Embryonic facial prominence (tissue), 1 donor: ENCODE measurements around the gene LTBP1.
"Not testable (repeated sequence)": the region's sequence is repeated elsewhere in the genome, so short reads cannot be mapped to it uniquely, and the experiment has no call there.

Experiments used
- DNase-seq: peaks from one replicate; pipeline ENCODE4 v3.0.0-alpha.2; 2016; ENCODE audit errors: extremely low spot score

LTBP1 gene

DNA sequence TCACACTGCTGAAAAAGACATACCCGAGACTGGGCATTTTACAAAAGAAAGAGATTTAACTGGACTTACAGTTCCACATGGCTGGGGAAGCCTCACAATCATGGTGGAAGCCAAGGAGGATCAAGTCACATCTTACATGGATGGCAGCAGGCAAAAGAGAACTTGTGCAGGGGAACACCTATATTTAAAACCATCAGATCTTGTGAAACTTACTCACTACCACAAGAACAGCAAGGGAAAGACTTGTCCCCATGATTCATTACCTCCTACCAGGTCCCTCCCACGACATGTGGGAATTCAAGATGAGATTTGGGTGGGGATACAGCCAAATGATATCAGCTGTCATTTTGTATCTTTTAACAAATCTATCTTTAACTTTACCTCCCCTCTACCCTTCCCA, 278.6 kb downstream of the LTBP1 start:
- no peak for DNase-seq

DNA sequence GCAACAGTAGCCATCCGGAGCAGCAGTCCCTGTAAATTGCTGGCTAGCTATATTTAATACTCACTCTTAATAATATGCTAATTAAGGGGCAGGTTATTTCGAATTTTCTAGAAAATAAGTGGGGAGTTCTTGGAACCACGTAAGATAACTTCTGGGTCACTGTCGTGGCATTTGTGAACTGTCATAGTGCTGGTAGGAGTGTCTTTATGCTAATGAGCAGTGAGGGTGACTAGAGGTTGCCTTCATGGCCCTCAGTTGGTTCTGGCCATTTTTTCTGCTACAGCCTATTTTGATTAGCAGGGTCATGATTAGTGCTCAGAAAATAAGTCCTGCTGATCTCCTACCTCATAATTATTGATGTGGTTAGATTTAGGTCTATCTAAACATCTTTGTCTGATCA, 279.8 kb downstream of the LTBP1 start:
- DNase-seq = no peak

DNA sequence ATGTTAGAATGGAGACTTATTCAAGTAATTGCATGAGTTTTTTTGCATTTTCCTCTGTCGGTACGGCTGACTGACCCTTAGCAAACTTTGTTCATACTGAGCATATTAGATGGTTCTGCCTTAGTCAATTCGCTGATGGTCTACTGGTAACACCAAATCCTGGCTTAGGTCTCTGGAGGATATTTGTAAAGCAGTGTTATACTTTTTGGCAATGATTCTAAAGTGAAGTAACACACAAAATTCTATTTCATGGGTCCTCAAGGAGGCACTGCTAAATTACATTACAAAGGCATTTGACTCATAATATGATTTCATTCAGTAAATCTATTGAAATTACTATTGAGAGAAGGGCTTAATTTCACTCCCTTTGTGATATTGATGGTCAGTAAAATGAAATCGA, 282.9 kb downstream of the LTBP1 start:
- DNase-seq = no peak

DNA sequence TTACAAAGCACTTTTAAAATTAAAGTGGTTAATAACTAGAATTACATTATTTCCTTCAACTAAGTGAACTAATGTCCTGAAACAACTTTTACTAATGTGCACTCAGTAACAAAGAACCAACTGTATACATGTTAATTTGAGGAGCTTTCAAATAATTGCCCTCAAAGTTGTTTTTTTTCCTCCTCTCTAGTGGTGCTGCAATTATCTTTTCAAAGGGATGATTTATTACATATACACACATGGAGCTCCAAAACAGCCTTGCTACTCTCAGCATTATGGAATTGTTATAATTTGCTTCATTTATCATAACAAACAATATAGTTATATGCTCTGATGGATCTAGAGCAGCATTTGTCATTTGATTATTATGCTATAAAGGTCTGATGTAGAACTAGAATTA, 283.4 kb downstream of the LTBP1 start:
- DNase-seq = no peak

GRCh38 chr2:33230842-33231241, 284.1 kb downstream of the LTBP1 start:
- no peak for DNase-seq

DNA sequence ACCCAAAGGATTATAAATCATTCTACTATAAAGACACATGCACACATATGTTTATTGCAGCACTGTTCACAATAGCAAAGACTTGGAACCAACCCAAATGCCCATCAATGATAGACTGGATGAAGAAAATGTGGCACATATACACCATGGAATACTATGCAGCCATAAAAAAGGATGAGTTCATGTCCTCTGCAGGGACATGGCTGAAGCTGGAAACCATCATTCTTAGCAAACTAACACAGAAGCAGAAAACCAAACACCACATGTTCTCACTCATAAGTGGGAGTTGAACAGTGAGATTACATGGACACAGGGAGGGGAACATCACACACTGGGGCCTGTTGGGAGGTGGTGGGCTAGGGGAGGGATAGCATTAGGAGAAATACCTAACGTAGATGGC, 288.8 kb downstream of the LTBP1 start:
- not testable (repeated sequence) for DNase-seq

- DNase-seq = no peak
Observed at GRCh38 chr2:33236482-33237385, 290.0 kb downstream of the LTBP1 start.

DNA sequence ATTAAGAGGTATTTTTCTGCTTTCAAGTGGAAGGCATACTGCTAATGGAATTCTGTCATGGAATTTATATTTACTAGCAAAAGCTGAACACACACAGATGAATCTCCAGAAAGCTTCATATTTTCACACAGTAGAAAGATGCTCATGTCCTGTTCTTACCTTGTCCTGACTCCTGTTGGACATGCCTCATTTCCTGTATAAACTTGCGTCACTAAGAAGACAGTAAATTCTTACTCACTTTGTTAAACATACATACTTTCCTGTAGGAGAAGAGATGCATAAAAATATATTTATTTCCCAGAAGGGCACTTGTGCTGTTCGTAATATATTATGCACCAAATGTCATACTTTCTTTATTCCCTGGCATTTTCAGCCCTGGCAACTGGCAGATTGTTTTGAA, 291.4 kb downstream of the LTBP1 start:
- DNase-seq = no peak

DNA sequence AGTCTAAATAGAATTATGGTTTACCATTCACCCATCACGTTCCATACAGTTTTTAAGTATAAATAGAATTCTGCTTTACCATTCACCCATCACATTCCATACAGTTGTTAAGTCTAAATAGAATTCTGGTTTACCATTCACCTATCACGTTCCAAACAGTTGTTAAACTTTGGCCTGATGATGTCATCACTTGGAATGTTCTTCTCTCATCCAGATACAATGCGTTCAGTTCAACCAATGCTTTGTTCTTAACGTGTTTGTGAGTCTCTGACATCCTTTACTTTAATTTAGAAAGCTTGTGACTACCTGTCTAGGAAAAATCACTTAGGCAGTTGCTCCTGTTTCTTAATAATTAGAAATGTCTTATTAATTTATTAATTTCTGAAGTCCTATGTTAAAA, 293.4 kb downstream of the LTBP1 start:
- no peak for DNase-seq

- DNase-seq = no peak
Observed at GRCh38 chr2:33241072-33241471, 294.3 kb downstream of the LTBP1 start.

DNA sequence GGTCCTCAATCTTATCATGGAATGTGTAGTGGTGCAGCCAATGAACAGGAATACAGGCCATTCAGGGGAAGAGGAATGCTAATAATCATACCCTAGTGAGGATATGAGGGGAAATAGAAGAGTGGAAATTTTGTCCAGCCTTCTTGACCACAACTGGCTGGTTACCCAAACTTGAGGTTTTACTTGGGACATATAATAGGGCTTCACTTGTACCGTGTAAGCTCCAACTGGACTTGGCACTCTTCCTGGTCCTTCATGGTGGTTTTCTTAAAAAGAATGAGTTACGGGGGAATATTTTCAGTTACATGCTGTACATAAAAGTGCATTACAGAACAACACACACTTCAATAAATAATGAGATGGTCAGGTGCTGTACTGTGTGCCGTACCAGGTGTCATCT, 294.8 kb downstream of the LTBP1 start:
- DNase-seq = peak; percentile 41

GRCh38 chr2:33242845-33243244, 296.1 kb downstream of the LTBP1 start:
- no peak for DNase-seq

DNA sequence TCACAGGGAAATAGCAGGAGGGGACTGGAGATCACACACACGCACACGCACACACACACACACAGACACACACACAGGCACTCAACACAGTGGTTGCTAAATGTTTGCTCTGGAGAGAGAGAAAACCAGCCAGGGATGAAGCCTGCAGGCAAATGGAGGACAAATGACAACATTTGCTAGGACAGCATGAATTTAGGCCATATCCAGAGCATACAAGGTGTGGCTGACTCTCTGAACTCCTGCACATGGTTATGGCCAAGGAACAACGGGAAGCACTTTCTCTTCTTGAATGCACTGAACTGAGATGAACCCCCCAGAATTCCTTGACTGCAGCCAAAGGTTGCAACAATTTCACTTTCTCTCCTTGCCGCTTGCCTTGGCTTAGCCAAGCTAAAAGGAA, 299.7 kb downstream of the LTBP1 start:
- no peak for DNase-seq

- DNase-seq = no peak
Observed at GRCh38 chr2:33247365-33247764, 300.6 kb downstream of the LTBP1 start.

DNA sequence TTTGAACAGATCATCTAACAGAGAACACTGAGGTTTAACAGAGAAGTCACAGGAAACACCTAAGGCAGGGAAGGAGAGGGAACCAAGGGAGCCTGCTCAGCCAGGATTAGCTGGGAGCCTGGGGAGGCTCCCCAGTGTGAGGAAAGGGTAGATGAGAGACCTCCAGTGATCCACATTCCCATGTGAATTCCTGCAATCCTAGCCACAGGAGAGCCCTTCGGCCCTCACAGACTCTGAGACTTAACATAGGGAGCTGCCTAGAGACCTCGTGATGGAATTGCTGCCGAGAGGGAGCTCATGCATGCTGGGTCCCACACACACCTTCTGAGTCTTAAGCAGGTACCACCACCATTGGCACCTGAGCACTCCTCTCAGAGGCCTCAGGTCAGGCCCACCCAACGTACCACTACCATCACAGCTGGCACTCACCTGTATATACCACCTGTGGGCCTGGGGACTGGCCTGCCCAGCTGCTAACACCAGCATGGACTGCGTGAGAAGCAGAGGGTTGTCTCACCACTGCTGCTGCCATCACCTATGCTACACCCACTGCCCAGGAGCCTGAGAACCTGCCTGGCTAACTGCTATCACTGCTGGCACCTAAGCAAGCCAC, 303.8 kb downstream of the LTBP1 start:
- DNase-seq = no peak

- DNase-seq = no peak
Observed at GRCh38 chr2:33256162-33256755, 309.5 kb downstream of the LTBP1 start.

- DNase-seq = no peak
Observed at GRCh38 chr2:33258387-33258786, 311.6 kb downstream of the LTBP1 start.

DNA sequence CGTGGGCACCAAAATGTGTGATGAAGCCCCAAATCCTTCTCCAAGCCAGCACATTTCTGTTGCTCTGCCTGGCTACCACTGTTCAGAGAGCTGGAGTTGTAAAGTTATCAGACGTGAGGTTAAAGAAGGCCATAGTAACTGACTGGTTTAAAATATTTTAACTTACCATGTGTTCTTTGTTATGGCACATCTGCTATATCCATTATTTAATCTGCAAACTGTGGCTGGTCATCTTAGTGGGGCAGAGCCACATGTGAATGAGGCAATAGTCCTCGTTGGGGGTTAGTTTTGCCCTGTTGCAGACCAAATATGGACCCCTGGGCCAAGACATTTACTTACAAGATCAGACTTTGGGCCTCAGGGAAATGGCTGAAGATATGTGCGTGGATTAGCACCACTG, 315.3 kb downstream of the LTBP1 start:
- no peak for DNase-seq

DNA sequence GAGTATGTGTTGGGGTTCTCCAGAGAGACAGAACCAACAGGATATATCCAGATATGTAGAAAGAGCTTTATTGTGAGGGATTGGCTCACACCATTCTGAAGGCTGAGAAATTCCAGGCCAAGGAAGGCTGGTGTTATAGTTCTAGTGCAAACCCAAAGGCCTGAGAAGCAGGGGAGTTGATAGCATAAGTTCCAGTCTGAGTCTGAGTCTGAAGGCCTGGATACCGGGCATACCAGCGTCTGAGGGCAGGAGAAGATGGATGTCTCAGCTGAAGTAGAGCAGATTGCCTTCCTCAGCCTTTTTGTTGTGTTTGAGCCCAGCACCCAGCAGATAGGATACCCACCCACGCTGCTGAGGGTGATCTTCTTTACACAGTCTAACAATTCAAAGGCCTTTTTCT, 318.0 kb downstream of the LTBP1 start:
- DNase-seq = no peak

DNA sequence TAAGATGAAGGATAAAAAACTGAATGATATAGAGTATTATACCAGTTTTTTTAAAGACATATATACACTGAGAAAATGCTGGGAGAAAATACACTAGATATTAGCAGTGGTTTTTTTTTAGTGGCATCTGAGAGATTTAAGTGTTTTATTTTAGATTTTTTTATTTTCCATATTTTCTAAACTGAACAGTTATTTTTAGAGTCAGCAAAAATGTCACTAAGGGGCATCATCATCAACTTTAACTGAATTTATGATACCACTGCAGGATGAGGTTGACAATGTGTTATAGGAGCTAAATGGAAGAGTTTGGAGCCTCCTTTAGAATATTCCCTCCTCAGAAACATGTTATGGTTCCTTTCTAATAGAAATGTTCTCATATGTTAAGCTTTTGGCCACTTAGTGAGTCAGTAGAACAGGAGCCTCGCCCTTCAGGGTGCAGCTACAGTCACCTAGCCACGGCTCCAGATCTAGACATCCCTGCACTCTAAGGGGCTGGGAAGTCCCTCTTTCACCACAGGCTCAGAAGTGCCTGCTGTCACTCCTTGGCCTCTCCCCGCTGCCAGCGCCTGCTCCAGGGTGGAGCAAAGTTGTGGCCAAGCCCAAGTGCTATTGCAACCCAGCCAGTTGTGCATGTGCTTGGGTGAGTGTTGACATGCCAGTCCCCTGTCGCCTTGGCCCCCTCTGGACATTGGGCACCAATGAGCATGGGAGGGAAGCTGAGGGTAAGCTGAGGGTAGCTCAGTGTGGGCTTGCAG, 319.0 kb downstream of the LTBP1 start:
- no peak for DNase-seq

GRCh38 chr2:33266467-33266866, 319.7 kb downstream of the LTBP1 start:
- no peak for DNase-seq

DNA sequence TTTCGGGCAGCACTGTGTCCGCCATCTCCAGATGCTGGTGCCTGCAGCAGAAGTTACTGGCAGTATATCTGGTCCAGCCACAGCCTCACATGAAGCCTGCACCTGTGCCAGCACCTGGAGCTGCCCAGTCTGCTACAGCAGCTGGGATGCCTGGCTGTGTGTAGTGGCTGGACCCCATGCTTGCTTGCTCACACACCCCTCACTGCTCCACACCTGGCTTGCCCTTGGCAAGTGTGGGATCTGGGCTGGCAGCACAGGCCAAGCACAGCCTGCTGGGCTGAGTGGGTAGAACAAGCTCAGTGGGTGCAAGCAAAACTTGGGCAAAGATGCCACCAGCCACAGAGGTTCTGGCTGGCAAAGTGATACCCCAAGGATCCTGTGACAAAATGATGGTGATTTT, 320.3 kb downstream of the LTBP1 start:
- DNase-seq = no peak
